ENCODE results near the gene ABL2. TPM values are rescaled to one million over a fixed set of nuclear protein-coding genes. Genes with fewer than 3 reads are reported as not detected.

ABL2 gene
- polyA plus RNA-seq, 6 donors from 2014 or later, result 0.79 to 3.4 (median 2.5) TPM; not detected in 1

DNA sequence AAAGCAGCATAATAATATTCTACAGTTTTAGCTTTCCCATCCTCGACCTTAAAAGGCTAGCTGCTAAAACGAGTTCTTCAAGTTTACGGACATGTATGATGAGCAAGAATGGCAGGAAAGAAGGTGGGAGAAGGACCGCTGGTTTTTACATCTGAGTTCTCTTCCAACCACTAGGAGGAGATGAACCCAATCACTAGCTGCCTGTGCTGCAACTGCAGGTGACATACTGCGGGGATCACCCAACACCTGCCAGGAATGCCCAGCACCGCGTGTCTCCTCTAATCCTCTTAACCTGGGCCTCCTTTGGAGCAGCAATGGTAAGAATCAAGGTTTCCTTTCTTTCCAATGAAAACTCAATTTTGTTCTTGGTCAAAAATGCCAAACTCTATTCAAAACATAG lies 124.1 kb downstream of the ABL2 start:
- H3K27ac Mint-ChIP-seq, result no peak overlapping the region
- H3K4me1 Mint-ChIP-seq, result no peaks in the 10 kb centered on the region
- no peak overlapping the region for H3K4me3 Mint-ChIP-seq
- no peaks in the 10 kb centered on the region for H3K9me3 Mint-ChIP-seq
- peaks cover 5 to 29% of the 10 kb centered on the region in 2 donors for H3K36me3 Mint-ChIP-seq
- ATAC-seq (ENCODE audit: low read depth in 2 of 2) (peak in 1 of 2 donors; percentile 43), DNase-seq (no peak)
- H3K27me3 Mint-ChIP-seq, result no peaks in the 10 kb centered on the region

DNA sequence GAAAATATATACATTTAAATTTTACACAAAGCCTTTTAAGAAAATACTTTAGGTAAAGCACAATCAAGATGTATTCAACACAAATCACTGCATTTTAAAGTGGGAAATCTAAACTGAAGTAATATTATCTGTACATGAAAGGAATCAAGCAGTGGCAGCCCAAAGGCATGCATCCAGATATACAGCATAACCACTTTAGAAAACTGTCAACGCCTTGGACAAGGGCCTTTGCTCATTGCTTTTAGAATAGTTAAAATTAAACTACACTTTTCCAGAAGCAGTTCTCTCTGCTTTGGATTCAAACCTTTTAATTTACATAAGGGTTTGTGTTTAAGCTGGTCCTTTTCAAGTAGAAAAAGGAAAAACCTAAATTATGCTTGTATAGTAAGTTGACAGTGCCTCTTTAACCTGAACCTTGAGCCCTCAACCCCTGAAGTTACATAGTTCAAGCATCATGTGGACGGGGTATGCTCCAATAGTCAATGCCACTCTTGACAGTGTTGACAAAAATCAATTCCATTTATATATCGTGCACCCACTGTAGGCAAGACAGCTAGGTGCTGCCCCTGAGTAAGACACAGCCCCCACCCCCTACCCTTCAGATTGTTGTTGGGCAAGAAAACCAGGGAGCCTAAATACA lies 124.7 kb downstream of the ABL2 start:
- H3K36me3 Mint-ChIP-seq, result peaks cover 5 to 22% of the 10 kb centered on the region in 2 donors
- H3K4me3 Mint-ChIP-seq, result no peak overlapping the region
- H3K4me1 Mint-ChIP-seq, result no peaks in the 10 kb centered on the region
- H3K27me3 Mint-ChIP-seq, result no peaks in the 10 kb centered on the region
- no peak overlapping the region for H3K27ac Mint-ChIP-seq
- ATAC-seq (ENCODE audit: low read depth in 2 of 2) (no peak), DNase-seq (no peak)
- no peaks in the 10 kb centered on the region for H3K9me3 Mint-ChIP-seq

DNA sequence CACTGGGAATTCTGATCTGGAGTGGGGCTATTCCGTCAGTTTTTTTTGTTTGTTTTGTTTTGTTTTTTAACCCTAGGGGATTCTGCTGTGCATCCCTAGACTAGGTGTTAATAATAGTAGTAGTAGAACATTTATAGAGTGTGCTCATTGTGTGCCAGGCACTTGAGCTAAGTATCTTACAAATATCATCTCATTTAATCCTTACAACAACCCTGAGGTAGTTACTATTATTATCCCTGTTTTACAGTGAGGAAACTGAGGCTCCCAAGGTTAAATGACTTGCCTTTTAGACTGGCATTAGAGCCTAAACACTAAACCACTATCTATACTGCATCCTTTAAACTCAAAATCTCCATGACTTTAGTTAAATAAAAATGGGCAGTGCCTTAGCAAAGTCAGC lies 125.5 kb downstream of the ABL2 start:
- DNase-seq (no peak), ATAC-seq (ENCODE audit: low read depth in 2 of 2) (no peak)
- no peaks in the 10 kb centered on the region for H3K9me3 Mint-ChIP-seq

DNA sequence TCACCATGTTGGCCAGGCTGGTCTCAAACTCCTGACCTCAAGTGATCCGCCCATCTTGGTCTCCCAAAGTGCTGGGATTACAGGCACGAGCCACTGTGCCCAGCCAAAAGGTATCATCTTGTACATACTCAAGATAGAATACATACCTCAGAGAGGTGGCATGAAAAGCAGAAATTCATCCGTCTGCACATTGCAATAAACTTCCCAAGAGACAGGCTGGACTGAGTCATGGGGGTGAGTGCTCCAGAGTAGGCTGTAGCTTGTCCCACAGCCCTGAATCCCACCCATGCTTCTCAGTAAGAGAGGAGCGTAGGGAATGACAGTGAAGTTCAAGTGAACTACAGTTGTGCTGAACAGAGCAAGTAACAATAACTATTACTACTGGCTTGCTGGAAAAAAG lies 127.9 kb downstream of the ABL2 start:
- no peaks in the 10 kb centered on the region for H3K27me3 Mint-ChIP-seq
- no peaks in the 10 kb centered on the region for H3K4me1 Mint-ChIP-seq
- no peaks in the 10 kb centered on the region for H3K36me3 Mint-ChIP-seq
- peak overlapping the region in 1 of 8 donors; percentile 42 for H3K4me3 Mint-ChIP-seq
- peak overlapping the region in 1 of 6 donors; percentile 71 for H3K27ac Mint-ChIP-seq
- DNase-seq (no peak), ATAC-seq (ENCODE audit: low read depth in 2 of 2) (no peak)
- H3K9me3 Mint-ChIP-seq, result no peaks in the 10 kb centered on the region

More for the DNA sequence above, 125.5 kb downstream of the ABL2 start:
- no peak overlapping the region for H3K27ac Mint-ChIP-seq
- H3K27me3 Mint-ChIP-seq, result no peaks in the 10 kb centered on the region
- H3K4me1 Mint-ChIP-seq, result no peaks in the 10 kb centered on the region
- peaks cover 0 to 15% of the 10 kb centered on the region in 2 donors for H3K36me3 Mint-ChIP-seq
- no peak overlapping the region for H3K4me3 Mint-ChIP-seq

DNA sequence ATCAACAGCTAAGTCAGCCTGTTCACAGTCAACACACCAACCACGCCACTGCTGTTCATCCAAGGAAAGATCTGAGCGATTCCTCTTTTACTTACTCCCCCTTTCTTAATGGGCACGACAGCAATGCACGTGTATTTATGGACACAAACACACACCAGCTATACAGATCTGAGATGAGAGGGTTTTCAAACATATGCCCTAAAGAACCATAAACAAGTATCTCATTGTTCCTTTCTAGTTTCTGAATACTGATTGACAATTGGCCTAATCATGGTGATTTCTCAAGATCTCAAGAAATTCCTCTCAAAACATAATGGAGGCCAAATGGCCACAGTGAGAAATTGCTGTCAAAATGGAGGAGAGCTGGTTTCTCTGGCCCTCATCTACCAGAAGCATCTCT lies 129.6 kb downstream of the ABL2 start:
- H3K27me3 Mint-ChIP-seq, result no peaks in the 10 kb centered on the region
- ATAC-seq (ENCODE audit: low read depth in 2 of 2), result no peak
- no peaks in the 10 kb centered on the region for H3K4me1 Mint-ChIP-seq
- peak overlapping the region in 2 of 6 donors; percentile 48 to 60 for H3K27ac Mint-ChIP-seq
- H3K9me3 Mint-ChIP-seq, result no peaks in the 10 kb centered on the region
- DNase-seq, result no peak
- no peak overlapping the region for H3K4me3 Mint-ChIP-seq
- no peaks in the 10 kb centered on the region for H3K36me3 Mint-ChIP-seq

DNA sequence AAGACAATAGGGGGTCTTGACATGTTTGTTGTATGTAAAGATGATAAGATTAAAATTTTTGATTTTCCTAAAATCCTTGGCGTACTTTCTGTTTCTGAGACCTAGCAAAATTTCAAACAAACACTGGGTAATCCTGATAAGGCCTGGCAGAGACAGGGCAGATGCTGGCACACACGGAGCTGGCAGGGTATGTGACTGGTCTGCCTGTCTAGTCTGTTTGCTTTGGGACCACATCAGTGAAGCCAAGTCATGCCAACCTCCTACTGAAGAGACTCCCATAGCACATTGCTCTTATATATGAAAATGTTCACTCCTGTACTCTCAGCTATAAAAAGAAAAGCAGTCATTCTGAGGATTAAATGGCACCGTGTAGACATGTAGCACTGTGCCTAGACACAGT lies 133.6 kb downstream of the ABL2 start:
- Mint-ChIP-seq H3K27ac (peak overlapping the region in 3 of 6 donors; percentile 7 to 85 (median 22)), H3K4me3 (no peak overlapping the region), H3K27me3 (no peaks in the 10 kb centered on the region), H3K36me3 (peaks cover 0 to 15% of the 10 kb centered on the region in 2 donors), H3K4me1 (peaks cover 5 to 6% (median 6%) of the 10 kb centered on the region in 3 donors), H3K9me3 (no peaks in the 10 kb centered on the region)
- DNase-seq, result no peak
- ATAC-seq (ENCODE audit: low read depth in 2 of 2), result no peak

DNA sequence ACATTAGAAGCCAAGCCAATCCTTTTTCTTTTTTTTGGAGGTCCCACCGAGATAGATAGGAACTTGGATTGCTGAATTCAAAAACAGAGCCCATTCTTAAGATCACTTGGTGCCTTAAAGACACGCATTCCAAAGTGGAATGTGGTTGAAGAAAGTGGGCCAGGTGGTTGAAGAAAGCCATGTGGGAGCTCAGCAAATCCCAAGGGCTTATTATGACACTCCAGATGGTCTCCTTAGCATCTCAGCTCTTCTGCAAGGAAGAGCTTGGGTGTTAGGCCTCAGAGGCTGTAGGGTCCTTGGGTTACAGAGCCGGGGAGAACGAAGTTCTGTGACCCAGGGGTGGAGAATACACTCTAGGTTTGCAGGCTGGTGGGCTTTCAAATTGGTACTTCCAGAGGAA lies 134.1 kb downstream of the ABL2 start:
- Mint-ChIP-seq H3K4me1 (peaks cover 6 to 10% (median 9%) of the 10 kb centered on the region in 3 donors), H3K27me3 (no peaks in the 10 kb centered on the region), H3K36me3 (peaks cover 0 to 21% of the 10 kb centered on the region in 2 donors), H3K4me3 (no peak overlapping the region), H3K9me3 (no peaks in the 10 kb centered on the region), H3K27ac (peak overlapping the region in 4 of 6 donors; percentile 22 to 85 (median 56))
- DNase-seq, result no peak
- ATAC-seq (ENCODE audit: low read depth in 2 of 2), result no peak

DNA sequence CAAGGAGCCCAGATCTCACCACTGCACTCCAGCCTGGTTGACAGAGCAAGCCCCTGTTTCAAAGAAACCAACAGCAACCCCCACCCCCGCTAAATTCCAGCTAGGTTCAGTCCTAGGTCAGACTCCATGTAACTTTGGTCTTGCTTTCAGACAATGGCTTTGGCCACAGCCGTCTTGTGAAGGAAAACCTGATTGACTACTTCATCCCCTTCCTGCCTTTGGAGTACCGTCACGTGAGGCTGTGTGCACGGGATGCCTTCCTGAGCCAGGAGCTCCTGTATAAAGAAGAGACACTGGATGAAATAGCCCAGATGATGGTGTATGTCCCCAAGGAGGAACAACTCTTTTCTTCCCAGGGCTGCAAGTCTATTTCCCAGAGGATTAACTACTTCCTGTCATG lies 134.7 kb downstream of the ABL2 start:
- Mint-ChIP-seq H3K4me1 (peaks cover 6 to 13% (median 11%) of the 10 kb centered on the region in 3 donors), H3K27me3 (no peaks in the 10 kb centered on the region), H3K27ac (peak overlapping the region in 2 of 6 donors; percentile 50 to 82), H3K4me3 (no peak overlapping the region), H3K9me3 (no peaks in the 10 kb centered on the region), H3K36me3 (peaks cover 0 to 22% of the 10 kb centered on the region in 2 donors)
- ATAC-seq (ENCODE audit: low read depth in 2 of 2) (no peak), DNase-seq (no peak)

DNA sequence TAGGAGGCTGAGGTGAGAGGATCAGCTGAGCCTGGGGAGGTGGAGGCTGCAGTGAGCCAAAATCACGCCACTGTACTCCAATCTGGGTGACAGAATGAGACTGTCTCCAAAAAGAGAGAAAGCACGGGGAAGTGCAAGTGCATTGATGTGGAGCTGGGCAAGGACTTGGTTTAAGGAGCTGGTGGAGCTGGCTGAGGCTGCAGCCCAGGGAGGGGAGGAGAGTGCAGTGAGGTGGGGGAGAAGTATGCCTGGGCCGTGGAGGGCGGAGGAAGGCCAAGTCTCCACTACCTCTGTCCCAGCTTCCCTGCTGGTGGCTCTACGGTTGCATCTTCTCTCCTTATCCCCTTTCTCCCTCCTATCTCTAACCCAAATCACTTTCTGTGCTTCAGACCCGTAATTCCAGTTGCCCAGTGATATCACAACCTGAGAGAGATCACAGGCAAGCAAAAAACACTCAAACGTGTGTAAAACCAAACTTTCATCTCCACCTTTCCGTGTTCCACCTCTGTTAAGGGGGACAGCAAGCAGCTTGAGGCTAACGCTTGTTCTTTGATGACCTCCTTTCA lies 136.5 kb downstream of the ABL2 start:
- Mint-ChIP-seq H3K36me3 (peaks cover 5 to 30% of the 10 kb centered on the region in 2 donors), H3K4me1 (peaks cover 22 to 28% (median 24%) of the 10 kb centered on the region in 3 donors), H3K27ac (peak overlapping the region in 3 of 6 donors; percentile 75 to 93 (median 80)), H3K27me3 (no peaks in the 10 kb centered on the region), H3K4me3 (no peak overlapping the region), H3K9me3 (peaks cover 0 to 3% (median 0%) of the 10 kb centered on the region in 7 donors)
- DNase-seq, result no peak
- no peak for ATAC-seq (ENCODE audit: low read depth in 2 of 2)

DNA sequence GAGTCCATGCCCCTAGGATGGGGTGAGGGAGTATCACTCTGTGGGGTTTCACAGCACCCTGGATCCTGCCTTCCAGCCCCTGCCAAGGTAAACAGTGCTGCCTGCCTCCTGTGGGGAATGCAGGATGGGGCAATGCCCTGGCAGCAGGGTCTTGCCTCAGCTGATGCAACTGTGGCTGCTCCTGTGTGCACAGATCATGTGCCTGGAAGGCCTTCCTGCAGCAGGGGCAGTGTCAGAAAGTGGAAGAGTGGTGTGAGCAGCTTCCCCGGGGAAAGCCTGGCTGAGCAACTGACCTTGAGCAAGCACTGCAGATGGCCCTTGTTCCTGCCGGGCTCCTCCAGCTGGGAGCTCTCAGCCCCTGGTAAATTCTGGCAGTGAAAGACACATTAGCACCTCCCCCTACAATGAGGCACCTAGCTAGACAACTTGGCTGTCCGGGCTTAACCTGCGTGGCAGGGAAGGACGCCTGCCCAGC lies 137.7 kb downstream of the ABL2 start:
- Mint-ChIP-seq H3K27me3 (no peaks in the 10 kb centered on the region), H3K4me3 (no peak overlapping the region), H3K36me3 (peaks cover 6 to 30% of the 10 kb centered on the region in 2 donors), H3K4me1 (peaks cover 23 to 38% (median 34%) of the 10 kb centered on the region in 3 donors), H3K27ac (peak overlapping the region in 2 of 6 donors; percentile 60 to 80), H3K9me3 (peaks cover 0 to 3% (median 0%) of the 10 kb centered on the region in 7 donors)
- no peak for ATAC-seq (ENCODE audit: low read depth in 2 of 2)
- DNase-seq, result no peak

DNA sequence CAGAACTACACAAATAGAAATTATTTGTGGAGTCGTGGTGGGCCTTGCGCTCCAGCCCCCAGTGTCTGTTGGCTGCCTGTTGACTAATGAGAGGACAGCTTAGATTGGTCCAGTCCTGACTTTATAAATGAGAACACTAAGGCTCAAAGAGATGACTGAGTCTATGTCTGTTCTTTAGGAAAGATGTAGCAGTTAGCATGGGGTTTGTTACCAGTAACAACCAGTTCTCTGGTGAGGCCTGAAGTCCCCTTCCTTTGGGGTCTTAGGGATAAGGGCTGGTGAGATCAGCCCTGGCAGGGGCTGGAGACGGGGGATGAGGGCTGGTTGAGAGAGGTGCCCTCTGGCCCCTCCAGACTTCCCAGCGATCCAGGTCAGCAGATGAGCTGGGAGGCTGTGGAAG lies 138.6 kb downstream of the ABL2 start:
- Mint-ChIP-seq H3K27ac (peak overlapping the region in 5 of 6 donors; percentile 44 to 93 (median 81)), H3K27me3 (no peaks in the 10 kb centered on the region), H3K4me3 (no peak overlapping the region), H3K4me1 (peaks cover 26 to 38% (median 36%) of the 10 kb centered on the region in 3 donors), H3K36me3 (peaks cover 9 to 30% of the 10 kb centered on the region in 2 donors), H3K9me3 (peaks cover 0 to 3% (median 0%) of the 10 kb centered on the region in 7 donors)
- ATAC-seq (ENCODE audit: low read depth in 2 of 2) (no peak), DNase-seq (no peak)

DNA sequence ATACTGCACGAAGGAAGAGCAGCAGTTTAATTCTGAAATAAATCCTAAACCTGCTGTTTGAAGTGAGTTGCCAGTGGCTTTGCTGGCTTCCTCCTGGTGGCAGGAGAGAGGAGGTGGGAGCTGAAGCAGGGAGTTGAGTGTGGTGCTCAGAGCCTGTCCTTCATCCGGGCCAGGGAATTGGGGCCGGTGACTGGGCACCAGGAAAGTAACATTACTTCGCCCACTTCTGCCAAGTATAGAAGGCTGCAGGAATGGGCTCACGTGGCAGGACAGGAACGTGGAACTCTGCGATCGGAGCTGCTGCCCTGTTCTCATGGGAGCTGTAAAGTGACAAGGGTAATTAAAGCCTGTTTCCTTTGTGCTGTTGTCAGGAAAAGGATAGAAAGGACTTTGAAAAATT lies 139.0 kb downstream of the ABL2 start:
- Mint-ChIP-seq H3K4me1 (peaks cover 26 to 38% (median 37%) of the 10 kb centered on the region in 3 donors), H3K4me3 (no peak overlapping the region), H3K27me3 (no peaks in the 10 kb centered on the region), H3K9me3 (peaks cover 0 to 3% (median 0%) of the 10 kb centered on the region in 7 donors), H3K36me3 (peaks cover 9 to 30% of the 10 kb centered on the region in 2 donors), H3K27ac (peak overlapping the region in 3 of 6 donors; percentile 72 to 93 (median 88))
- DNase-seq (no peak), ATAC-seq (ENCODE audit: low read depth in 2 of 2) (no peak)

DNA sequence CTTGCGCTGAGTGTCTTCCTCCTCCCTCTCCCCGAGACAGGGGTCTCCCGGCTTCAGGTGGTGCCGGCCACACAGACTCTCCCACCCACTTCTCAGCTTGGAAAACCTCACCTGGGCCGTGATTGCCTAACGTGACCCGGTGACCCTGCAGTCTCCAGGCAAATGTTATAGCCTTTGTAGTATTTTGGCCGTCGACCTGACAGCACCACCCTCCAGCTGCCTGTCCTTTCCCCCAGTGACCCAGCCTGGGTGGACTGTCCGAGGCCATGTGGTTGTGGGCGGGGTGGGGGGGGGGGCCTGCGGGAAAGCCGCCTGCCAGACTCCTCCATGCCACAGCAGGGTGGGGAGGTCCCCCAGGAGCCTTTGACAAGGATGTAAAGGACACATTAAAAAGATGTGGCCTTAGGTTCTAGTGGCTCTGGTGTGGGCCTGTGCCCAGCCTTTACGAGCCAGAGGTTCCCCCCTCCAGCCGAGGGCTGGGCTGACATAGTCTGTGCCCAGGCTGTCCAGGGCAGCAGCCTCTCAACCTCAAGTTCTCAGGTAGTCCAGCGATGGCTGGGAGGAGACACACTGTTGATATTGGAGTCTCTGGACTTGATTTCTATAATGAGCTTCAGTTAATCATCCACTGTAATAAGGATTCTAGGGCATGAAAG lies 139.5 kb downstream of the ABL2 start:
- Mint-ChIP-seq H3K4me1 (peaks cover 26 to 39% (median 38%) of the 10 kb centered on the region in 3 donors), H3K9me3 (peaks cover 0 to 3% (median 0%) of the 10 kb centered on the region in 7 donors), H3K27me3 (no peaks in the 10 kb centered on the region), H3K36me3 (peaks cover 9 to 30% of the 10 kb centered on the region in 2 donors), H3K4me3 (peak overlapping the region in 2 of 8 donors; percentile 22 to 54), H3K27ac (peak overlapping the region in 3 of 6 donors; percentile 72 to 92 (median 90))
- no peak for DNase-seq
- no peak for ATAC-seq (ENCODE audit: low read depth in 2 of 2)
